H1 (cell line): Measurements from ENCODE around the gene ZKSCAN8.

Experiments
- CEBPB ChIP-seq: IDR thresholded peaks from 2 replicates; pipeline ENCODE4 v1.6.1; 2012; ENCODE audit warnings: low read depth, low read length
- EZH2 ChIP-seq: fragments of 200-600 bp; sonication (generic); IDR thresholded peaks from 2 replicates; pipeline ENCODE4 v1.7.1; 2012; ENCODE audit warnings: low read depth, mild to moderate bottlenecking, moderate library complexity, low read length, inconsistent platforms; ENCODE audit not compliant: severe bottlenecking

DNA sequence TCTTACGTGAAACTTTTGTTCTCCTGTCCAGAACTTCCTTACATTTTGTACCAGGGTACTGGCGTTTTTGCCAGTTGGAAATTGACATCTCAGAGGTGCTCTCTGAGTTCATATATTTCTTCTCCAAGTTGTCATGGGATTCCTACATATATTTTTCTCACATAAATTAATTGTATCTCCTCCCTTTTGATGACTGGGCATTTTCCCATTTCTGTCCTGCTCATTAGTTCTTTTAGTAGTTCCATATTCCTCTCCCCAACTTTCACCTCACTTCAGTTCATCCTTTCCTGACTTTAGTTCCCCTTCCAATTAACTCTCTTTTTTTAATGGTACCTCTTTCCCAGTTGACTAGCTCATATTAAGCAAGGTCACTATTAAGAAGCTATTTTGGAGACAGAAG, 10.8 kb downstream of the ZKSCAN8 start:
- TF ChIP-seq CEBPB (no peak), EZH2 (no peak)
